ENCODE measurements around the gene ACMSD. TPM values are rescaled to one million over a fixed set of nuclear protein-coding genes. Genes with fewer than 3 reads are reported as not detected.

ACMSD gene
- polyA plus RNA-seq, 1 of the 3 experiments (the other 2 are of a cell fraction), result not detected

DNA sequence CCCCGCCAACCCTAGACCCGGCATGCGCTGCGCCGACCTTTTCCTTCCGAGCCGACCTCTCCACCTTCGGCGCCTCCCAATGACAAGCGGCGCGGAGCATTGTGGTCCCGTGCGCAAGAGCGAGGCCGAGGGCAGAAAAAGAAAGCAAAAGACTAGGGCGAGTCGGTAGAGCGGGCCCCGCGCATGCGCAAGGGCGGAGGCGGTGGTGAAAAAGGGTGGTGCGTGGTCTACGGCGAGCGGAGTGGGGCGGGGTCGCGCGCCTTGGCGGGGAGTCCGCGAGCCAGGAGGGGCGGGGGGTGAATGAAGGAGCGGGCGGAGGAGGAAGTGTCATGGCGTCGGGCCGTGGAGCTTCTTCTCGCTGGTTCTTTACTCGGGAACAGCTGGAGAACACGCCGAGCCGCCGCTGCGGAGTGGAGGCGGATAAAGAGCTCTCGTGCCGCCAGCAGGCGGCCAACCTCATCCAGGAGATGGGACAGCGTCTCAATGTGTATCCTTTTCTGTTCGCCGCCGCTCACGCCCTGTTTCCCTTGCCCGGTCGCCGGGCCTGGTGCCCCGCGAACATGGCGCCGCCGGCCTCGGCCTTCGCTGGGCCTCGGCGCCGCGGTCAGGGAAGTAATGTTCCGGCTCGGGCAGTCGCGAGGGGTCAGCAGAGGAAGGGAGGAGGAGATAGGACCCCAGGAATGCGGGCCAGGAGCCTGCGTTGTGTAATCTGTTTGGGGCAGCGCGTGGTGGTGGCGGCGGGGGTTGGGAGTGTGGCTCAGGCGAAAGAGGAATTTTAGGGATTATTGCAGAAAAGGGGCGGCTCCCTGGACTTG is 80.3 kb downstream of the ACMSD start, which contains the start of gene CCNT2 (continued):
- TF ChIP-seq ZBTB33 (IDR thresholded peaks at IDR 0.05; ENCODE audit: borderline replicate concordance, low read depth) (0 out of 2 replicates have a peak, but pooled peaks have one; percentile 4), POLR2AphosphoS5 (IDR thresholded peaks at IDR 0.05; ENCODE audit: low read depth, low read length) (peak; percentile 67), NFIC (IDR thresholded peaks at IDR 0.05; ENCODE audit: borderline replicate concordance) (peak; percentile 59), TAF1 (IDR thresholded peaks at IDR 0.05; ENCODE audit: borderline replicate concordance, low read depth, low read length) (peak; percentile 91), USF1 (IDR thresholded peaks at IDR 0.05; ENCODE audit: borderline replicate concordance, low read depth) (peak; percentile 25; the same call in 1 of the 2 replicates), GABPA (IDR thresholded peaks at IDR 0.05; ENCODE audit: low read depth) (peak; percentile 57; the same call in 1 of the 2 replicates), CHD2 (IDR thresholded peaks at IDR 0.05; ENCODE audit: low read length, partially characterized antibody) (peak; percentile 32), GATA2 (CRISPR knock-in tag; IDR thresholded peaks at IDR 0.05) (no peak)

- no peak overlapping the region for H2AFZ ChIP-seq (ENCODE audit: low read depth)
- H3K4me2 ChIP-seq, result peak overlapping the region; percentile 74
- peak; percentile 56; the same call in 1 of the 2 replicates for TF ChIP-seq SIN3A (IDR thresholded peaks at IDR 0.05; ENCODE audit: borderline replicate concordance, low read depth, low read length)
- no peak for TF ChIP-seq NFIC (IDR thresholded peaks at IDR 0.05; ENCODE audit: borderline replicate concordance)
- no peaks in the 10 kb centered on the region for H3K9me2 ChIP-seq
- H3K27me3 ChIP-seq (ENCODE audit: insufficient read depth), result no peaks in the 10 kb centered on the region
- no peaks in the 10 kb centered on the region for H3K9me3 ChIP-seq
- H3K79me2 ChIP-seq (ENCODE audit: insufficient read depth), result peaks cover 58% of the 10 kb centered on the region
- peaks cover 6 to 12% of the 10 kb centered on the region in 2 experiments; a peak in 2 of 4 replicates for H3K4me1 ChIP-seq (ENCODE audit: control insufficient read depth in 1 of 2, insufficient read depth in 2 of 2, low read depth in 1 of 2, low read length in 1 of 2)
- peaks cover 10 to 23% of the 10 kb centered on the region in 2 experiments for H3K36me3 ChIP-seq (replicated peaks in 1 of 2; ENCODE audit: control insufficient read depth in 1 of 2, insufficient read depth in 2 of 2, low read length in 1 of 2)
- peaks cover 52% of the 10 kb centered on the region for H4K20me1 ChIP-seq (ENCODE audit: insufficient read depth)
- peak; percentile 32 for DNase-seq
- peak overlapping the region; percentile 99 for H3K9ac ChIP-seq
- under 1% methylated on average over 30 of the region's 30 CpGs for WGBS (ENCODE audit: low lambda C conversion rate)
- CTCF ChIA-PET, result interaction anchor here (0.7 to 2.4 kb wide), 2 partner anchors 8 to 1228 kb away, joined by 3 to 6 read pairs; no protein-coding TSS in a partner anchor
- H3K4me3 ChIP-seq (ENCODE audit: low read depth in 2 of 2, low read length in 1 of 2), result peak overlapping the region; percentile 82 to 90
- POLR2A ChIA-PET, result no interaction called here
- H3F3A ChIP-seq (replicated peaks; ENCODE audit: insufficient read depth), result peaks cover 7% of the 10 kb centered on the region
- peak overlapping the region; percentile 96 to 98 for H3K27ac ChIP-seq (ENCODE audit: low read depth in 2 of 2, low read length in 1 of 2)
Measured at GRCh38 chr2:134919341-134920210, 81.2 kb downstream of the ACMSD start.
